IMR-90 (cell line): ENCODE measurements around the gene ALCAM. TPM values are rescaled to one million over a fixed set of nuclear protein-coding genes. Genes with fewer than 3 reads are reported as not detected.

ENCODE experiments used
- ATAC-seq: fragments of 200-7000 bp; cut with Tn5 transposase; 2 replicates; pipeline ENCODE4 v1.9.1; 2020; ENCODE audit warnings: low read depth, mild to moderate bottlenecking, moderate library complexity
- BruUV-seq: library from RNA; stranded (reverse); fragments of 400-500 nt; replicated peaks from 2 replicates; lab custom pipeline; 2021; lab: Mats Ljungman, UMichigan
- CTCF ChIA-PET: fragments of 300-600 bp; formaldehyde crosslinking; extraction: SDS; loops from one replicate; lab custom pipeline; 2021; ENCODE audit warnings: antibody characterized with exemption; lab: Yijun Ruan, JAX
- POLR2A ChIA-PET: fragments of 300-600 bp; sonication (Branson Sonifier 250); formaldehyde crosslinking; loops from one replicate; lab custom pipeline; 2022; ENCODE audit warnings: antibody characterized with exemption; ENCODE audit not compliant: unreplicated experiment; lab: Charles Lee
- DNase-seq: peaks from one replicate; pipeline ENCODE4 v3.0.0; 2013
- H2AFZ ChIP-seq: replicated peaks from 2 replicates; pipeline ENCODE3; 2013; ENCODE audit warnings: low read length, mild to moderate bottlenecking; ENCODE audit not compliant: poor library complexity
- H2AK5ac ChIP-seq: 2 replicates; pipeline ENCODE4 v1.6.1; 2013; ENCODE audit warnings: low read depth, low read length, inconsistent platforms
- H2AK9ac ChIP-seq: replicated peaks from 2 replicates; pipeline ENCODE3; 2013; ENCODE audit warnings: mild to moderate bottlenecking, low read depth, low read length, moderate library complexity; ENCODE audit not compliant: poor library complexity
- H2BK120ac ChIP-seq: 2 replicates; pipeline ENCODE4 v1.6.1; 2013; ENCODE audit warnings: low read depth, low read length, inconsistent platforms
- H2BK15ac ChIP-seq: 3 replicates; pipeline ENCODE4 v1.6.1; 2013; ENCODE audit warnings: low read depth, low read length, inconsistent platforms
- H2BK20ac ChIP-seq: 2 replicates; pipeline ENCODE4 v1.6.1; 2013; ENCODE audit warnings: low read depth, mild to moderate bottlenecking, inconsistent platforms, low read length, moderate library complexity
- H2BK5ac ChIP-seq: 2 replicates; pipeline ENCODE4 v1.6.1; 2013; ENCODE audit warnings: mild to moderate bottlenecking, low read depth, low read length, inconsistent platforms; ENCODE audit not compliant: poor library complexity, severe bottlenecking
- H3K14ac ChIP-seq: replicated peaks from 2 replicates; pipeline ENCODE4 v1.6.1; 2013; ENCODE audit warnings: low read depth, low read length, inconsistent platforms
- H3K18ac ChIP-seq: 2 replicates; pipeline ENCODE4 v1.6.1; 2013; ENCODE audit warnings: low read depth, low read length, control low read depth
- H3K23ac ChIP-seq: 2 replicates; pipeline ENCODE4 v1.6.1; 2013; ENCODE audit warnings: low read depth, low read length, inconsistent platforms
- H3K27ac ChIP-seq: 2 replicates; pipeline ENCODE4 v1.5.1; 2013; ENCODE audit warnings: mild to moderate bottlenecking, control low read depth, low read length; ENCODE audit not compliant: insufficient read depth
- H3K27me3 ChIP-seq: 2 replicates; pipeline ENCODE4 v1.6.1; 2013; ENCODE audit warnings: low read length; ENCODE audit not compliant: control insufficient read depth, insufficient read depth
- H3K36me3 ChIP-seq: 2 replicates; pipeline ENCODE4 v1.6.1; 2013; ENCODE audit warnings: low read length, mixed read lengths; ENCODE audit not compliant: control insufficient read depth, insufficient read depth
- H3K4ac ChIP-seq: 2 replicates; pipeline ENCODE4 v1.6.1; 2013; ENCODE audit warnings: low read depth, low read length, inconsistent platforms
- H3K4me1 ChIP-seq: 2 replicates; pipeline ENCODE4 v1.6.1; 2013; ENCODE audit warnings: low read length, mixed read lengths; ENCODE audit not compliant: control insufficient read depth, insufficient read depth
- H3K4me2 ChIP-seq: 2 replicates; pipeline ENCODE4 v1.6.1; 2013; ENCODE audit warnings: low read depth, mild to moderate bottlenecking, control low read depth, low read length, moderate library complexity
- H3K4me3 ChIP-seq: 2 replicates; pipeline ENCODE4 v1.5.1; 2013; ENCODE audit warnings: low read depth, mild to moderate bottlenecking, control low read depth, low read length, moderate library complexity; ENCODE audit not compliant: insufficient read depth
- H3K56ac ChIP-seq: 2 replicates; pipeline ENCODE4 v1.6.1; 2013; ENCODE audit warnings: low read length, inconsistent platforms; ENCODE audit not compliant: insufficient read depth; ENCODE audit errors: extremely low read depth
- H3K79me1 ChIP-seq, 2 experiments: 2 replicates each; pipeline ENCODE4 v1.6.1; 2013; ENCODE audit warnings: low read length in 2 of 2, inconsistent platforms in 1 of 2, low read depth in 1 of 2
- H3K9ac ChIP-seq: 2 replicates; pipeline ENCODE4 v1.6.1; 2013; ENCODE audit warnings: low read depth, low read length, control low read depth
- H3K9me1 ChIP-seq: 2 replicates; pipeline ENCODE4 v1.6.1; 2013; ENCODE audit warnings: low read length, inconsistent platforms; ENCODE audit not compliant: insufficient read depth
- H3K9me3 ChIP-seq: 2 replicates; pipeline ENCODE4 v1.6.1; 2013; ENCODE audit warnings: low read length; ENCODE audit not compliant: control insufficient read depth, insufficient read depth
- H4K20me1 ChIP-seq: 2 replicates; pipeline ENCODE4 v1.6.1; 2013; ENCODE audit warnings: low read length, inconsistent platforms; ENCODE audit not compliant: insufficient read depth
- H4K5ac ChIP-seq: 2 replicates; pipeline ENCODE4 v1.6.1; 2013; ENCODE audit warnings: mild to moderate bottlenecking, low read depth, low read length, control low read depth
- H4K8ac ChIP-seq, 2 experiments: 2 replicates each; pipeline ENCODE4 v1.6.1; 2013; ENCODE audit warnings: low read depth in 2 of 2, low read length in 2 of 2, control low read depth in 1 of 2, inconsistent platforms in 1 of 2
- H4K91ac ChIP-seq: 2 replicates; pipeline ENCODE4 v1.6.1; 2013; ENCODE audit warnings: low read depth, low read length, inconsistent platforms; ENCODE audit not compliant: insufficient read depth
- POLR2A ChIP-seq: IDR thresholded peaks from 2 replicates; pipeline ENCODE4 v1.6.1; 2012; ENCODE audit warnings: mild to moderate bottlenecking, low read depth, low read length
- RCOR1 ChIP-seq: IDR thresholded peaks from 2 replicates; pipeline ENCODE4 v1.6.1; 2012; ENCODE audit warnings: mild to moderate bottlenecking, low read length, improper control_type of control experiment; ENCODE audit not compliant: insufficient replicate concordance
- WGBS, 2 experiments: methylation state at CpG; one replicate each; pipeline versions ENCODE4 v1.1.5 to v1.1.7; 2013; ENCODE audit warnings: missing lambda C conversion rate in 2 of 2; ENCODE audit not compliant: insufficient read length in 1 of 2; ENCODE audit errors: extremely low coverage in 2 of 2; 5-methylcytosine and 5-hydroxymethylcytosine counted together
- dilution Hi-C: fragments of 300-500 bp; cut with HindIII; formaldehyde crosslinking; loops from one replicate; pipeline ENCODE4 v1.14.3; 2018; ENCODE audit warnings: low sequenced_read_pairs; ENCODE audit not compliant: unreplicated experiment
- in situ Hi-C: fragments of 300-500 bp; cut with MboI; formaldehyde crosslinking; loops from 3 replicates; pipeline ENCODE4 v1.14.3; 2019; ENCODE audit warnings: low sequenced_read_pairs, inconsistent platforms, mixed read lengths
- intact Hi-C: fragments of 100-400 bp; cut with micrococcal nuclease; formaldehyde crosslinking; loops from 2 replicates; pipeline ENCODE4 v1.10.0; 2022
- polyA plus RNA-seq, 3 experiments: library from polyadenylated mRNA; depleted of rRNA; stranded (reverse); fragments of >200 nt; gene quantifications; 2 replicates each; pipeline ENCODE4 v1.2.3, GENCODE V29; 2012; ENCODE audit warnings: low replicate concordance in 1 of 3
- total RNA-seq: library from RNA; depleted of rRNA; stranded (reverse); fragments of >200 nt; gene quantifications from 2 replicates; pipeline ENCODE4 v1.2.3, GENCODE V29; 2012

Gene ALCAM
- total and polyA plus RNA-seq, 2 of the 4 experiments (the other 2 are of a cell fraction): 117 to 423 TPM

- Histone ChIP-seq H2BK120ac (peak overlapping the region; percentile 58; the same call in 1 of the 2 replicates), H3K4me2 (peak overlapping the region; percentile 96), H2AK9ac (peak overlapping the region; percentile 90), H3K79me1 (peaks cover 0 to 12% of the 10 kb centered on the region in 2 experiments; a peak in 2 of 4 replicates), H4K8ac (peak overlapping the region in 1 of 2 experiments; percentile 27; a peak in 2 of 4 replicates), H3K9ac (peak overlapping the region; percentile 91), H3K9me1 (no peaks in the 10 kb centered on the region), H4K91ac (no peak overlapping the region), H2BK5ac (peak overlapping the region; percentile 84), H3K27ac (peak overlapping the region; percentile 83), H3K4me1 (no peaks in the 10 kb centered on the region; the same call in 1 of the 2 replicates), H3K27me3 (no peaks in the 10 kb centered on the region), H2BK20ac (no peak overlapping the region), H4K5ac (no peak overlapping the region), H3K18ac (peak overlapping the region; percentile 51; the same call in 1 of the 2 replicates), H4K20me1 (no peaks in the 10 kb centered on the region), H2AFZ (peak overlapping the region; percentile 88), H3K36me3 (no peaks in the 10 kb centered on the region), H3K14ac (peak overlapping the region; percentile 69), H2BK15ac (no peak overlapping the region; the same call in 2 of the 3 replicates), H3K4ac (peak overlapping the region; percentile 86), H3K23ac (peak overlapping the region; percentile 93), H3K4me3 (peak overlapping the region; percentile 78), H3K9me3 (no peaks in the 10 kb centered on the region), H2AK5ac (peak overlapping the region; percentile 48; the same call in 1 of the 2 replicates), H3K56ac (peak overlapping the region; percentile 88; the same call in 1 of the 2 replicates)
- DNase-seq (no peak), ATAC-seq (no peak)
- TF ChIP-seq POLR2A: 0 out of 2 replicates have a peak, but pooled peaks have one; percentile 22
- TF ChIP-seq RCOR1: no peak
- ChIA-PET POLR2A (interaction anchor here (0.6 kb wide), 2 partner anchors 12 kb away, joined by 3 to 4 read pairs; no protein-coding TSS in a partner anchor), CTCF (interaction anchor here (0.5 to 1.7 kb wide), 8 partner anchors 13 to 1093 kb away, joined by 3 to 7 read pairs (median 4); no protein-coding TSS in a partner anchor)
- WGBS, 2 experiments: 0% methylated on average over 20 of the region's 29 CpGs; no CpG with 5 or more reads in 1 of the 2 experiments
- dilution Hi-C loops: no loop called here
- in situ Hi-C loops: loop anchor here (10.0 to 25.0 kb wide), 3 partner anchors 455 to 1092 kb away; no protein-coding TSS in a partner anchor
- TSS peak; percentile 89 for BruUV-seq
- intact Hi-C loops: loop anchor here (2.0 to 10.0 kb wide), 8 partner anchors 202 to 1240 kb away; no protein-coding TSS in a partner anchor
Observed at GRCh38 chr3:105367063-105367405, 325 bp downstream of the ALCAM start.
